Measurements from ENCODE around the gene APCDD1L.

APCDD1L gene

DNA sequence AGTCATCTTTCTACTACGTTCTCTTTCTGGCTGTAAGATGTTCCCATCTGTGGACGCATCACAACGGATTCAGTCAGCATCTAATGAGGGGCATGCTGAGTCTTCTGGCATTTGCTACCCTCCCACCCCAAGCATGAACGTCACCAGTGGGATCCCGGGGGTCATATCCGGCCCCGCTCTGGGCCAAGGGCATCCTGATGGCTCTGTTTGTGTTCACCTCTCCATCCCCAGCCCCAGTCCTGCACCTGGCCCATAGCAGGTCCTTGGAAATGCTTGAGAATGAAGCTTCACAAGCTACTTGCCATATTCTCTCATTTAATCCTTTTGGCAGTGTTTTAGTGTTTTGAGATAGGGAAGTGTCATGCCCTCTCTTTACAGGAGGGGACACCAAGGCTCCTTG, 14.9 kb downstream of the APCDD1L start:
- POLR2A ChIA-PET (ENCODE audit: low non-redundant PET), result no interaction called here
- DNase-seq (ENCODE audit: low spot score), result no peak
- CTCF ChIA-PET, result no interaction called here
- TF ChIP-seq, protein P1, sequence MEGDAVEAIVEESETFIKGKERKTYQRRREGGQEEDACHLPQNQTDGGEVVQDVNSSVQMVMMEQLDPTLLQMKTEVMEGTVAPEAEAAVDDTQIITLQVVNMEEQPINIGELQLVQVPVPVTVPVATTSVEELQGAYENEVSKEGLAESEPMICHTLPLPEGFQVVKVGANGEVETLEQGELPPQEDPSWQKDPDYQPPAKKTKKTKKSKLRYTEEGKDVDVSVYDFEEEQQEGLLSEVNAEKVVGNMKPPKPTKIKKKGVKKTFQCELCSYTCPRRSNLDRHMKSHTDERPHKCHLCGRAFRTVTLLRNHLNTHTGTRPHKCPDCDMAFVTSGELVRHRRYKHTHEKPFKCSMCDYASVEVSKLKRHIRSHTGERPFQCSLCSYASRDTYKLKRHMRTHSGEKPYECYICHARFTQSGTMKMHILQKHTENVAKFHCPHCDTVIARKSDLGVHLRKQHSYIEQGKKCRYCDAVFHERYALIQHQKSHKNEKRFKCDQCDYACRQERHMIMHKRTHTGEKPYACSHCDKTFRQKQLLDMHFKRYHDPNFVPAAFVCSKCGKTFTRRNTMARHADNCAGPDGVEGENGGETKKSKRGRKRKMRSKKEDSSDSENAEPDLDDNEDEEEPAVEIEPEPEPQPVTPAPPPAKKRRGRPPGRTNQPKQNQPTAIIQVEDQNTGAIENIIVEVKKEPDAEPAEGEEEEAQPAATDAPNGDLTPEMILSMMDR (conservative IDR thresholded peaks at IDR 0.05; ENCODE audit: low read depth), result no peak
- H3K27ac ChIP-seq, result no peak overlapping the region

DNA sequence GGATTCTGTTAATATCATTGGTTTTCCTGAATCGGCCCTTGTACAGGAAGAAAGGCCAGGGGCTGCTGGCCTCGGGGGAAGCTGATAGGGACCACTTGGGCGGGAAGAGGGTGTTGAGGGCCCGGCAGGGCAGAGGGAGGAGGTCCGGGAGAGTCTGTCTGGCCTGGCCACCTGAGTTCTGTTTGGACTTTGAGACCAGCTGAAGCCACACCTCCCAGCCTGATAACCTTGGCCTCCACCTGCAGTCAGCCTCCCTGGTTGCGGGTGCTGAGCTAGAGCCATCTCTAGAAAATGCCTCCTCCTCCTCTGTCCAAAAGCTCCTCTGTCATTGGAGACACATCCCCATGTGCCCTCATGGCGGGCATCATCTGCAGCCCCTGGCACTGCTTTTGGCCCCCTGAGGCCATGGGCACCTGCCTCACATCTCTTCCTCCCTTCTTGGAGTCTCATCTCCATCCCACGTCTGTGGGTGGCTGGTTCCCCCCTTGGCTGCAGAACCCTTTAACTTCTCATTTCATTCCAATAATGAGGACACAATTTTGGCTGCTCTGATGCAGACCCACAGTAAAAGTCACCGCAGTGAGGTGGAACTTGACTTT, 16.6 kb downstream of the APCDD1L start:
- POLR2A ChIA-PET (ENCODE audit: low non-redundant PET), result no interaction called here
- TF ChIP-seq, protein P1 (conservative IDR thresholded peaks at IDR 0.05; ENCODE audit: low read depth), result no peak

DNA sequence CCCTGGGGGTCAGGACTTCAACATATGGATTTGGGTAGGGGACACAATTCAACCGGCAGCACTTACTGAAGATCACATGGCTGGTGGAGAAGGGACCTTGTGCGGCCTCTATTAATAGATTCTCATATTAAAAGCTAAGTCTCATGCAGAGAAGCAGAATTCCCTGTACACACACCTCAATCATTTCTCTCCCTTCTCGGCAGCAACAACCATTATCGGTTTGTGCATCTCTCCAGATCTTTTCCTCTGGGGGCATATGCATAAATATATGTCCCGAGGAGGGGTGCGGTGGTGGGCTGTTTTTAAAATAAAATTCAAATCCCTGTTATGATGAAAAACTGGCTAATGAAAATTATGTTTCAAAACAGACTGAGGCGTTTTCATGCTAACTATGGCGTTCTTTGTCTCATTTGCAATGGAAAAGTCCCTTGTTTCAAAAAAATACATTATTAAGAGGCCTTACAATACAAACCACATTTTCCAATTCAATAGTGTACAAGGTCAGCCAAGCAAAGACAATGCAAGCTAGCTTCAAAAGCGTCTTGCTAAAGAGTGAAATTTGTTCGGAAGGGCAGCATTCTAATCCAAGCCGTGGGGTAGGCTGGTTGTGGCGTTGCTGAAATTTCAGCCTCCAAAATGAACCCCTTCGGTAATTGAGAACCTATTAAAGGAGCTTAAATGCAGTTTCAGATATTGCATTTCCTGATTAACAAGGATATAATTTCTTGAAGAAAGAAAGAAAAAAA, 17.3 kb downstream of the APCDD1L start:
- DNase-seq (ENCODE audit: low spot score), result no peak
- TF ChIP-seq, protein P1 (conservative IDR thresholded peaks at IDR 0.05; ENCODE audit: low read depth), result no peak
- ChIA-PET POLR2A (ENCODE audit: low non-redundant PET) (no interaction called here), CTCF (interaction anchor here (0.6 to 0.7 kb wide), 2 partner anchors 260 to 1021 kb away, joined by 3 to 5 read pairs; no protein-coding TSS in a partner anchor)
- H3K27ac ChIP-seq, result no peak overlapping the region

More for the DNA sequence above, 16.6 kb downstream of the APCDD1L start:
- H3K27ac ChIP-seq, result no peak overlapping the region
- no peak for DNase-seq (ENCODE audit: low spot score)
- CTCF ChIA-PET, result interaction anchor here (0.6 to 0.7 kb wide), 2 partner anchors 976 to 1020 kb away, joined by 3 to 5 read pairs; no protein-coding TSS in a partner anchor

DNA sequence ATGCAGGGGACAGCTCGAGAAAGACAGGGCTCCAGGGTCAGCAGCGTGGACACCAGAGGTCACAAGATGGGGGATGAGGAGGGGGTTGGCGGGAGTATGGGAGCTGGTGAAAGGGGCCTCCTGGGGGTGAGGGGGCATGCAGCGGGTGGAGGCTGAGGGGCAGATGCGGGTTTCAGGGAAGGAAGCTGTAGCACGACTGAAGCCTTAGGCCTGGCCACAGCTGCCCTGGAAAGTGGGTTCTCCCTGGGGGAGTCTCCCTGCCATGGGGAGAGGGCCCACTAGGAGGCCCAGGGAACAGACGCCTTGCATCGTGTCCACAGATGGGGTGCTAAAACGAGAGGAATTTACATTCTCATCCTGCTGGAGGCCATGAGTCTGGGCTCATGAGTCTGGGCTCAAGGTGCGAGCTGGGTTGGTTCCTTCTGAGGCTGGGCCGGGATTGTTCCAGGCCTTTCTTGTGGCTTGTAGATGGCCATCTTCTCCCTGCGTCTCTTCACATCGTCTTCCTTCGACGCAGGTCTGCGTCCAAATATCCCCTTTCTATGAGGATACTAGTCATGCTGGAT, 18.0 kb downstream of the APCDD1L start:
- DNase-seq (ENCODE audit: low spot score), result no peak
- POLR2A ChIA-PET (ENCODE audit: low non-redundant PET), result interaction anchor here (0.6 kb wide), 1 partner anchor 13 kb away, joined by 6 read pairs; no protein-coding TSS in a partner anchor
- CTCF ChIA-PET, result interaction anchor here (0.6 kb wide), 2 partner anchors 90 to 259 kb away, joined by 3 read pairs; no protein-coding TSS in a partner anchor
- H3K27ac ChIP-seq, result no peak overlapping the region
- TF ChIP-seq, protein P1 (conservative IDR thresholded peaks at IDR 0.05; ENCODE audit: low read depth), result no peak

DNA sequence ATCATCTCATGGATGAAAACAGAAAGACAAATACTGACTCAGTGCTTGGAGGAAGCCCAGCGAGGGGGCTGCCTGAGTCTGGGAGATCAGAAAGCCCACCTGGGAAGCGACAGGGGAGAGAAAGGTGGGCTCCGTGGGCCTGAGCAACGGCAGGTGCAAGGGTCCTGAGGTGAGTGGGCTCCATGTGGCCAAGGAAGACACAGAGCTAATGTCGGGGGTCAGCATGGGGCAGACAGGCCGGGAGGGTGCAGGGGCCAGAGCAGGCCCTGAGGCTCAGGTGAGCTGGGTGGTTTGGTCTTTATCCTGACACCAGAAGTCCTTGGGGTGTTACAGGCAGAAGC, 18.8 kb downstream of the APCDD1L start:
- TF ChIP-seq, protein P1 (conservative IDR thresholded peaks at IDR 0.05; ENCODE audit: low read depth), result no peak
- ChIA-PET CTCF (interaction anchor here (0.6 kb wide), 1 partner anchor 91 kb away, joined by 3 read pairs; no protein-coding TSS in a partner anchor), POLR2A (ENCODE audit: low non-redundant PET) (interaction anchor here (0.6 kb wide), 1 partner anchor 13 kb away, joined by 6 read pairs; no protein-coding TSS in a partner anchor)
- no peak for DNase-seq (ENCODE audit: low spot score)
- H3K27ac ChIP-seq, result no peak overlapping the region

DNA sequence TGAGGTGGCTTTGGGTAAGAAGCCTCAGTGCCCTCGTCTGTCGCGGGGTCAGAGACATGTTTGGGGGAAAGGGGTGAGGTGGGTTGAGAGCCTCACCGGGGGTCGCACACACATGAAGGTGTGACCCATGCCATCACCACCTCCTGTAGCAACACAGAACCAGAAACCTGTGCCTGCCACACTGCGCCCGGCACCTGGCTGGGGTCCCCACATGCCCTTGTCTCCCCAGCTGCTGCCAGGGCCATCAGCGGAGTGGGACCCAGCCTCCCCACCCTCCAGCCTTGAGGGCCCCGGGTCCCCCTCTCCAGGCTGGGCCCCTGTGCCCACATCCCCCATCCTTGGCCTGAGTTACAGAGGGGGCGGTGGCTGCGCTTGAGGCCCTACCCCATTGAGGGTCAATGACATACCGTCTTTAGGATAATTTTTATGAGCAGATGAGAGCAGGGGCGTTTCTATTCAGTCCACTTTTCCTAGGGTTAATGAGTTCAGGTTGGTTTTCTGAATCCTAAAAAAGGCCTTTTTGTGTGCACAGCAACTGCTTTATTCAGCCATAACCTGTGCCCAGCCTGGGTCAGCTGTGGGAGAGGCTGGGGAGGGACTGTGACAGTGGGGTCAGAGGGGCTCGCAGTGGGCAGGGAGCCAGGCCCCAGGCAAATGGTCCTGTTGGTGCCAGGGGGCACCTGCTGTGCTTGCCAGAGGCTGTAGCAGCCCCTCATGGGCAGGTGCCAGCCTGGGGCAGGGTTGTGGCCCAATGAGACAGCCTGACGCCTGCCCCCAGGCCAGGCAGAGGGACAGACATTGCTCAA, 19.4 kb downstream of the APCDD1L start:
- no peak for DNase-seq (ENCODE audit: low spot score)
- ChIA-PET CTCF (no interaction called here), POLR2A (ENCODE audit: low non-redundant PET) (no interaction called here)
- H3K27ac ChIP-seq, result no peak overlapping the region
- TF ChIP-seq, protein P1 (conservative IDR thresholded peaks at IDR 0.05; ENCODE audit: low read depth), result no peak

Measured in RWPE1 (cell line).